ENCODE data around the gene CD200.

DNA sequence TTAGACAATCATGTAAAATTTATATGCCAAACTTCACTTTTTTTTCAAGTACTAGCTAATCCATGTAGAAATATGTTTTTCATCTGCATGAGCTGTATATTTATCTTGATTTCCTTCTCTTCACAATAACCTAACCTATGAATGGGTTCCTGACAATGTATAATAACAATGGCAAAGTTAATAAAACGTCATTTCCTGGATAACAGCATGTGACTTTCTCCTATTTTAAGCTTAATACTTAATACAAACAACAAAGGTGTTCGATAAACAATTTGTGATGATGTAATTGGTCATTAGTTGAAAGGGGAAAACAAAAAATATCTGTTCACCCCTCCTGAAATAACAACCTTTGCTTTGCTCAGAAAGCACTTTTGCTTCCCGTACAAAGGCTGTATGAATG, 20.4 kb downstream of the CD200 start:
- TF ChIP-seq, protein P1, sequence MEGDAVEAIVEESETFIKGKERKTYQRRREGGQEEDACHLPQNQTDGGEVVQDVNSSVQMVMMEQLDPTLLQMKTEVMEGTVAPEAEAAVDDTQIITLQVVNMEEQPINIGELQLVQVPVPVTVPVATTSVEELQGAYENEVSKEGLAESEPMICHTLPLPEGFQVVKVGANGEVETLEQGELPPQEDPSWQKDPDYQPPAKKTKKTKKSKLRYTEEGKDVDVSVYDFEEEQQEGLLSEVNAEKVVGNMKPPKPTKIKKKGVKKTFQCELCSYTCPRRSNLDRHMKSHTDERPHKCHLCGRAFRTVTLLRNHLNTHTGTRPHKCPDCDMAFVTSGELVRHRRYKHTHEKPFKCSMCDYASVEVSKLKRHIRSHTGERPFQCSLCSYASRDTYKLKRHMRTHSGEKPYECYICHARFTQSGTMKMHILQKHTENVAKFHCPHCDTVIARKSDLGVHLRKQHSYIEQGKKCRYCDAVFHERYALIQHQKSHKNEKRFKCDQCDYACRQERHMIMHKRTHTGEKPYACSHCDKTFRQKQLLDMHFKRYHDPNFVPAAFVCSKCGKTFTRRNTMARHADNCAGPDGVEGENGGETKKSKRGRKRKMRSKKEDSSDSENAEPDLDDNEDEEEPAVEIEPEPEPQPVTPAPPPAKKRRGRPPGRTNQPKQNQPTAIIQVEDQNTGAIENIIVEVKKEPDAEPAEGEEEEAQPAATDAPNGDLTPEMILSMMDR (IDR thresholded peaks at IDR 0.05) = no peak
- TF ChIP-seq CHD2 (IDR thresholded peaks at IDR 0.05; ENCODE audit: low read length, partially characterized antibody) = no peak
- TF ChIP-seq, protein P2, sequence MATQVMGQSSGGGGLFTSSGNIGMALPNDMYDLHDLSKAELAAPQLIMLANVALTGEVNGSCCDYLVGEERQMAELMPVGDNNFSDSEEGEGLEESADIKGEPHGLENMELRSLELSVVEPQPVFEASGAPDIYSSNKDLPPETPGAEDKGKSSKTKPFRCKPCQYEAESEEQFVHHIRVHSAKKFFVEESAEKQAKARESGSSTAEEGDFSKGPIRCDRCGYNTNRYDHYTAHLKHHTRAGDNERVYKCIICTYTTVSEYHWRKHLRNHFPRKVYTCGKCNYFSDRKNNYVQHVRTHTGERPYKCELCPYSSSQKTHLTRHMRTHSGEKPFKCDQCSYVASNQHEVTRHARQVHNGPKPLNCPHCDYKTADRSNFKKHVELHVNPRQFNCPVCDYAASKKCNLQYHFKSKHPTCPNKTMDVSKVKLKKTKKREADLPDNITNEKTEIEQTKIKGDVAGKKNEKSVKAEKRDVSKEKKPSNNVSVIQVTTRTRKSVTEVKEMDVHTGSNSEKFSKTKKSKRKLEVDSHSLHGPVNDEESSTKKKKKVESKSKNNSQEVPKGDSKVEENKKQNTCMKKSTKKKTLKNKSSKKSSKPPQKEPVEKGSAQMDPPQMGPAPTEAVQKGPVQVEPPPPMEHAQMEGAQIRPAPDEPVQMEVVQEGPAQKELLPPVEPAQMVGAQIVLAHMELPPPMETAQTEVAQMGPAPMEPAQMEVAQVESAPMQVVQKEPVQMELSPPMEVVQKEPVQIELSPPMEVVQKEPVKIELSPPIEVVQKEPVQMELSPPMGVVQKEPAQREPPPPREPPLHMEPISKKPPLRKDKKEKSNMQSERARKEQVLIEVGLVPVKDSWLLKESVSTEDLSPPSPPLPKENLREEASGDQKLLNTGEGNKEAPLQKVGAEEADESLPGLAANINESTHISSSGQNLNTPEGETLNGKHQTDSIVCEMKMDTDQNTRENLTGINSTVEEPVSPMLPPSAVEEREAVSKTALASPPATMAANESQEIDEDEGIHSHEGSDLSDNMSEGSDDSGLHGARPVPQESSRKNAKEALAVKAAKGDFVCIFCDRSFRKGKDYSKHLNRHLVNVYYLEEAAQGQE (IDR thresholded peaks at IDR 0.05) = no peak
- TF ChIP-seq RCOR1 (IDR thresholded peaks at IDR 0.05; ENCODE audit: low read depth, low read length) = no peak
- TF ChIP-seq NFE2L2 (conservative IDR thresholded peaks at IDR 0.05; ENCODE audit: low read length) = no peak
- TF ChIP-seq POLR2A (IDR thresholded peaks at IDR 0.05; ENCODE audit: low read length) = no peak
- TF ChIP-seq, protein P3, sequence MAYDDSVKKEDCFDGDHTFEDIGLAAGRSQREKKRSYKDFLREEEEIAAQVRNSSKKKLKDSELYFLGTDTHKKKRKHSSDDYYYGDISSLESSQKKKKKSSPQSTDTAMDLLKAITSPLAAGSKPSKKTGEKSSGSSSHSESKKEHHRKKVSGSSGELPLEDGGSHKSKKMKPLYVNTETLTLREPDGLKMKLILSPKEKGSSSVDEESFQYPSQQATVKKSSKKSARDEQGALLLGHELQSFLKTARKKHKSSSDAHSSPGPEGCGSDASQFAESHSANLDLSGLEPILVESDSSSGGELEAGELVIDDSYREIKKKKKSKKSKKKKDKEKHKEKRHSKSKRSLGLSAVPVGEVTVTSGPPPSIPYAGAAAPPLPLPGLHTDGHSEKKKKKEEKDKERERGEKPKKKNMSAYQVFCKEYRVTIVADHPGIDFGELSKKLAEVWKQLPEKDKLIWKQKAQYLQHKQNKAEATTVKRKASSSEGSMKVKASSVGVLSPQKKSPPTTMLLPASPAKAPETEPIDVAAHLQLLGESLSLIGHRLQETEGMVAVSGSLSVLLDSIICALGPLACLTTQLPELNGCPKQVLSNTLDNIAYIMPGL (CRISPR knock-in tag; IDR thresholded peaks at IDR 0.05; ENCODE audit: borderline replicate concordance) = no peak

All from A549 (cell line).